ENCODE data around the gene BTBD18.

BTBD18 gene

DNA sequence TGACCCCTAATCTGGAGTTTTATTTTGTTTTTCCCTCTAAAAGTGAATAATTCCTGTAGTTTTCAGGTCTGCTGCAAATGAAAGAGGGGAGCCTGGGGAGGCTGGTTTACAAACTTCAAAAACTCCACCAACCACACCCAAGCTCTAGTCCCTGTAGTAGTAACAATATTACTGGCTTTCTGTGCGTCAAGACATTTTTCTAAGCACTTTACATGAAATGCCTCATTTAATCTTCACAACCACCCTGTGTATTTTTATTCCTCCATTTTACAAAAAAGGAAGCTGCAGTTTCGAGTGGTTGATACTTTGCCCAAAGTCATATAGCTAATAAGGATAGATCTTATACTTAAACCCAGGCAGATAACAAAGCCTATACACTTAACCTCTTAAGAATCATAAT lies 33.5 kb upstream of the BTBD18 start:
- DNase-seq (ENCODE audit: low read depth) = no peak
- H3K4me3 ChIP-seq (ENCODE audit: low read depth, low read length) = no peak overlapping the region
- TF ChIP-seq, protein P1, sequence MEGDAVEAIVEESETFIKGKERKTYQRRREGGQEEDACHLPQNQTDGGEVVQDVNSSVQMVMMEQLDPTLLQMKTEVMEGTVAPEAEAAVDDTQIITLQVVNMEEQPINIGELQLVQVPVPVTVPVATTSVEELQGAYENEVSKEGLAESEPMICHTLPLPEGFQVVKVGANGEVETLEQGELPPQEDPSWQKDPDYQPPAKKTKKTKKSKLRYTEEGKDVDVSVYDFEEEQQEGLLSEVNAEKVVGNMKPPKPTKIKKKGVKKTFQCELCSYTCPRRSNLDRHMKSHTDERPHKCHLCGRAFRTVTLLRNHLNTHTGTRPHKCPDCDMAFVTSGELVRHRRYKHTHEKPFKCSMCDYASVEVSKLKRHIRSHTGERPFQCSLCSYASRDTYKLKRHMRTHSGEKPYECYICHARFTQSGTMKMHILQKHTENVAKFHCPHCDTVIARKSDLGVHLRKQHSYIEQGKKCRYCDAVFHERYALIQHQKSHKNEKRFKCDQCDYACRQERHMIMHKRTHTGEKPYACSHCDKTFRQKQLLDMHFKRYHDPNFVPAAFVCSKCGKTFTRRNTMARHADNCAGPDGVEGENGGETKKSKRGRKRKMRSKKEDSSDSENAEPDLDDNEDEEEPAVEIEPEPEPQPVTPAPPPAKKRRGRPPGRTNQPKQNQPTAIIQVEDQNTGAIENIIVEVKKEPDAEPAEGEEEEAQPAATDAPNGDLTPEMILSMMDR (IDR thresholded peaks at IDR 0.05; ENCODE audit: low read depth, low read length, missing control alignments) = no peak

DNA sequence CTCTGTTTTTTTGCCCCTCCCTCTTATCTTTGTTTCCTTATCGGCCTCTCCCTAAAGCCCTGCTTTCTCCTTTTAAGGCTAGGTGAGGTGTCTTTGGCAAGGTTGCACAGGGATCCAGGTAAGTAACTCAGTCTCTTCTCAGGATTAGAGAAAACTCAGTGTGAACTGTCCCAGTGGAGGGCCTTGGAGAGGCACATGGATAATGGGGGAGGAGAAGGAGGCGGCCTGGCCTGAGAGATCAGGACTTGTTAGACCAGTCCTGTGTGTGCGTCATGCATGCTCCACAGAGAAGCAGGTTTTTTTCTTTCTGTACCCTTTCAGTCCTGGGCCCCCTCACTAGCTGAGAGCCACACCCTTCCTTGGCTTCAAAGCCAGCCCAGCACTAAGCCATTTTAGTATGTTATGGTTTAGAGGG lies 29.9 kb upstream of the BTBD18 start:
- TF ChIP-seq, protein P1 (IDR thresholded peaks at IDR 0.05; ENCODE audit: low read depth, low read length, missing control alignments) = no peak
- no peak overlapping the region for H3K4me3 ChIP-seq (ENCODE audit: low read depth, low read length)
- no peak for DNase-seq (ENCODE audit: low read depth)

DNA sequence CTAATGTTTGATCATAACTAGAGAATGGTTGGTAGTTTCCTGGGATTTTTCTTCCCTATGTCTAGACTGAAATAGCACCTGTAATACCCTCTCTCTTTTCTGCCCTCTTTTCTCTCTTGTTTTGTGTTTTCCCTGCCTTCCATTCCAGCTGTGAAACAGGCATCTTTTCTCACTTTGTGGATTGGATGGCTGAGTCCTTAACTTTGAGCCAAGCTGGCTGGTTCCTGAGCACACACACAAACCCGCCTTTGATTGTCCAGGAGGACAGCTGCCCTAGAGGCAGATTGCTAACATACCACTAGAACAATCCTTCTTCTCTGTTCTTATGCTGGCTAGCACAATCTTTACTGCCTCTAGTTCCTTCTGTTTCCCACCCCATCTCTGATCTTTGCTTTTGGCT lies 27.7 kb upstream of the BTBD18 start:
- no peak overlapping the region for H3K4me3 ChIP-seq (ENCODE audit: low read depth, low read length)
- TF ChIP-seq, protein P1 (IDR thresholded peaks at IDR 0.05; ENCODE audit: low read depth, low read length, missing control alignments) = no peak
- DNase-seq (ENCODE audit: low read depth) = no peak

DNA sequence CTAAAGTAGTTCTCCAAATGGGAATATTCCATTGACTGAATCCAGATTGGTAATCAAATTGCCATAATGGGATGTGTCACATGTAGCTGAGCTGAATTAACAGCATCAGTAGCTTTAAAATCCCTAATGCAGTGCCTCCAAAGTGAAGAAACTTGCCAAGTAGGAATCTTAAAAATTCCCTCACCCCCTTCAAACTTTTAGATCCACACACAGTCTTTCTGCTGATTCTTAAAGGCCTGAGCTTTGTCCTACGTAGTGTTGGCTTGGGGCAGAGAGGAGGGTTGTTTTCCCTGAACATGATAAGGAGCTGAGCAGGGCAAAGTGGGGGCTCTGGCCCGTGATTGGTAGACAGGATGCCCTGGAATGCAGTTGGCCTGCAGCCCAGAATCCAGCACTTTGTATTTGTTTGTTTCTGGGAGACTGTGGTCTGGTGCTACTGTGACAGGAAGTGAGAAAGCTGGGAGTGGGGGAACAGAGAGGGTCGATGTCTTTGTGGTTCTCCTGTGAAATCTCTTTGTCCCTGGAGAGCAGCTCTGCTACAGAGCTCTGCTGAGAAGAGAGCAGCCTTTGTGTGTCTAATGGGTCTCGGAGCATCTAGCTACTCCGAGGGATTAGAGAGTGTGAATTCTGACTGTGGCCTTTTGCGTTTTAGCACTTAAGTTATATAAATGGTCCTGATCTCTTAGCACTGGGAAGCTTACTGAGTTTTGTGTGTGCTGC lies 26.9 kb upstream of the BTBD18 start:
- H3K4me3 ChIP-seq (ENCODE audit: low read depth, low read length) = no peak overlapping the region
- TF ChIP-seq, protein P1 (IDR thresholded peaks at IDR 0.05; ENCODE audit: low read depth, low read length, missing control alignments) = no peak
- DNase-seq (ENCODE audit: low read depth) = no peak

DNA sequence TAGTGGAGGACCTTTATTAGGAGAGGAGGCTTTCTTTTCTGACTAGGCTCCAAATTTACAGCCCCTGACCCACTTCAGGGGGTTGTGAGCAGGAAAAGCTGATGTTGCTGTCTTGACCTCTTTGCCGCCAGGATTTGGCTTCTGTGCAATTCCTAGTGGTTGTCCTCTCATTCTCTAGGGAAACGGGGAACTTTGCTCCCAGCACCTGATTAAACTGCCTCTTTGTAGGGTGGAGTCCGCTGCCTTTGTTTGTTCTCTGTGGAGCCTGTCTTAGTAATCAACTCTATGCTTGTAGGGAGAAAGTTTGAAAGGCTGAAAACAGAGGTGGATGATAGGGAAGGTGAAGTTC lies 26.3 kb upstream of the BTBD18 start:
- no peak overlapping the region for H3K4me3 ChIP-seq (ENCODE audit: low read depth, low read length)
- no peak for DNase-seq (ENCODE audit: low read depth)
- TF ChIP-seq, protein P1 (IDR thresholded peaks at IDR 0.05; ENCODE audit: low read depth, low read length, missing control alignments) = no peak

DNA sequence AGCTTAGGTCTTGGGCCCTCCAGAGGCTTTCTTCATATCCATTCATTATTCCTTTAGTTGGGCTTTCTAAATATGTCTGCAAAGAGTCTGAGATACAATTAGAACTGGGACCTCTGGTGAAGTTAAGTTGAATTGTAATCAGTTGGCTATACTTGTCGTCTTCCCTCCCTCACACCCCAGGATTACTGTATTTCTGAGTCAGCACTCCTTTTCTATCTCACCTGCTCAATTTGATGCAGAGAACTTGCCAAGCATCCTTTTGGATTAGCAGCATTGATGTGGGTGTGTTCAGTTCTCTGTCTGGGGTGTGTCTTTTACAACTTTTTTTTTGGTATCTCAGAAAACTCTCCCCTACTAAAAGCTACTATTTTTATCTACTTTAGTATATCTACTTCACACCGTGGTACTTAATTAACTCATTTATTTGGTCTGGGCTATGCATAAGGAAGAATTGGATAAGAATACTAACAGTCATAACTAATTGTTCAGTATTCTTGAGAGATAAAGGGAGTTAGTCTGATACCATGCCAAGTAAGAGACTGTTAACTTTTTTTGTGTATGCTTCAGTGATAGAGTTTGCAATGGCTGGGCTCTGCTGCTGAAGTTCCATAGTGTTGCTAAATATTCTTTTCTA lies 25.1 kb upstream of the BTBD18 start:
- TF ChIP-seq, protein P1 (IDR thresholded peaks at IDR 0.05; ENCODE audit: low read depth, low read length, missing control alignments) = no peak
- H3K4me3 ChIP-seq (ENCODE audit: low read depth, low read length) = no peak overlapping the region

More for the DNA sequence above, 25.1 kb upstream of the BTBD18 start:
- DNase-seq (ENCODE audit: low read depth) = no peak
